ENCODE data around the gene USP17L10.
"Not testable (repeated sequence)": the region's sequence is repeated elsewhere in the genome, so short reads cannot be mapped to it uniquely, and the experiment has no call there.

Gene USP17L10, protein sequence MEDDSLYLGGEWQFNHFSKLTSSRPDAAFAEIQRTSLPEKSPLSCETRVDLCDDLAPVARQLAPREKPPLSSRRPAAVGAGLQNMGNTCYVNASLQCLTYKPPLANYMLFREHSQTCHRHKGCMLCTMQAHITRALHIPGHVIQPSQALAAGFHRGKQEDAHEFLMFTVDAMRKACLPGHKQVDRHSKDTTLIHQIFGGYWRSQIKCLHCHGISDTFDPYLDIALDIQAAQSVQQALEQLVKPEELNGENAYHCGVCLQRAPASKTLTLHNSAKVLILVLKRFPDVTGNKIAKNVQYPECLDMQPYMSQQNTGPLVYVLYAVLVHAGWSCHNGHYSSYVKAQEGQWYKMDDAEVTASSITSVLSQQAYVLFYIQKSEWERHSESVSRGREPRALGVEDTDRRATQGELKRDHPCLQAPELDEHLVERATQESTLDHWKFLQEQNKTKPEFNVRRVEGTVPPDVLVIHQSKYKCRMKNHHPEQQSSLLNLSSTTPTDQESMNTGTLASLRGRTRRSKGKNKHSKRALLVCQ

GRCh38 chr4:9210357-9210756 lies at the start of gene USP17L10:
USP17L10 (plus strand) TSS chr4:9210657; CDS start chr4:9210657, 0 bp downstream.
- FAIRE-seq = not testable (repeated sequence)

DNA sequence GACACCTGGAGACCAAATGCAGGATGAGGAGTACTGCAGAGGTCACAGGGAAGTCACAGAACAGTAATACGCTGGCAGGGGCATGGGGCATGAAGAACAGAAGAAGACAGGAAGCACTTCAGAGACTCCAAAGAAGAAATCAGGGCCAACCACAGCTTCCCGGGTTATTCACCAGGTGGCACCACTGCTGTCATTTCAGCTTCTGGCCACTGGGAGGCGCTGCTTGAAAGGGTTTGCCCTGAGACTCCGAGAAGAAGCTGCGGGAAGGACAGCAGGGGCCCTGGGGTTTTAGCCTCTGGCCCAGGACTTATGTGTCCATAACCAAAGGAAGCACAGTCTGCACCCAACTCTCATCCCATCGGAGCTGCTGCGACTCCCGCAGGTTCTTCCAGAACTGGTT lies 44.5 kb upstream of the USP17L10 start:
- not testable (repeated sequence) for FAIRE-seq

GRCh38 chr4:9169791-9170459 lies 40.5 kb upstream of the USP17L10 start, which contains the start of gene FAM90A26:
FAM90A26 (plus strand) TSS chr4:9170409; CDS start chr4:9173173, 2,764 bp downstream.
- not testable (repeated sequence) for FAIRE-seq

DNA sequence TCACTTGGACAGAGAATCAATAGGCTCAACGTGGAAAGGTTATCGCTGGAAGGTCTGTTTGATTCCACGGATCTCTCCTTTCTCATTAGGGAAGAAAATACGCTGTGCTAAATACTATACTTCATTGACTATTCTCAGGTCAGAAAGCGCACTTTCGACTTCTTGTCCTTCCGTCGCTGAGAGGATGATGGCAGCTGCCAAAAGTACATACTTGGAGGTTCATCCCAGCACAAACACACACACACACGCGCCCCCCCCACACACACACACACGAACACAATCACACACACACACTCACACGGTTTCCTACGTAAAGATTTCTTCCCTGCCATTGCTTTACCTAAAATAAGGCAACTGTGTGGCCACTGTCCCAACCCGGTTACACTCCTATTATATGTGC lies 4.2 kb downstream of the USP17L10 start:
- not testable (repeated sequence) for FAIRE-seq

DNA sequence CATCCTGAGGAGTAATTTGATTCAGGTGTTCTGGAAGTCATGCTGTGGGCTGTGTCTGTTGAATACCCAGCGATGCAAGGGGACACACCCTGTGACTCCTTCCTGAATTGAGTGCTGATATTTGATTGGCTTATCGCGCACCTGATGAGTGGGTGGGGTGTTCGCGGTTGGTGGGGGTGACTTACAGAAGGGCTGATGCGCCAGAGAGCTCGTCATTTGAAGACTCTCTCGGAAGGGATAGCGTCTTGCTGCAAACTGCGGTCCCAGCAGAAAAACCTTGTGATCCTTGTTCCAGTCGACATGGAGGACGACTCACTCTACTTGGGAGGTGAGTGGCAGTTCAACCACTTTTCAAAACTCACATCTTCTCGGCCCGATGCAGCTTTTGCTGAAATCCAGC lies 4.6 kb downstream of the USP17L10 start, which contains the start of gene USP17L11:
Gene USP17L11, plus strand, starts transcription at position 301 of the 400 bp plus-strand sequence. Its CDS starts 0 bp downstream, at position 301.
- FAIRE-seq = not testable (repeated sequence)

- FAIRE-seq = not testable (repeated sequence)
Measured at GRCh38 chr4:9219852-9220251, 9.4 kb downstream of the USP17L10 start, which contains the start of gene USP17L12. USP17L12 (plus strand) TSS chr4:9220152; CDS start chr4:9220152, 0 bp downstream.

DNA sequence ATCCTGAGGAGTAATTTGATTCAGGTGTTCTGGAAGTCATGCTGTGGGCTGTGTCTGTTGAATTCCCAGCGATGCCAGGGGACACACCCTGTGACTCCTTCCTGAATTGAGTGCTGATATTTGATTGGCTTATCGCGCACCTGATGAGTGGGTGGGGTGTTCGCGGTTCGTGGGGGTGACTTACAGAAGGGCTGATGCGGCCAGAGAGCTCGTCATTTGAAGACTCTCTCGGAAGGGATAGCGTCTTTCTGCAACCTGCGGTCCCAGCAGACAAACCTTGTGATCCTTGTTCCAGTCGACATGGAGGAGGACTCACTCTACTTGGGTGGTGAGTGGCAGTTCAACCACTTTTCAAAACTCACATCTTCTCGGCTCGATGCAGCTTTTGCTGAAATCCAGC lies 14.1 kb downstream of the USP17L10 start, which contains the start of gene USP17L13:
Gene USP17L13, plus strand, starts transcription at position 301 of the 400 bp plus-strand sequence. Its CDS starts 0 bp downstream, at position 301.
- not testable (repeated sequence) for FAIRE-seq

GRCh38 chr4:9230249-9230648 lies 19.8 kb downstream of the USP17L10 start:
- FAIRE-seq = not testable (repeated sequence)

- not testable (repeated sequence) for FAIRE-seq
Measured at GRCh38 chr4:9234085-9234484, 23.6 kb downstream of the USP17L10 start, which contains the start of gene USP17L15. USP17L15 (plus strand) TSS chr4:9234385; CDS start chr4:9234385, 0 bp downstream.

DNA sequence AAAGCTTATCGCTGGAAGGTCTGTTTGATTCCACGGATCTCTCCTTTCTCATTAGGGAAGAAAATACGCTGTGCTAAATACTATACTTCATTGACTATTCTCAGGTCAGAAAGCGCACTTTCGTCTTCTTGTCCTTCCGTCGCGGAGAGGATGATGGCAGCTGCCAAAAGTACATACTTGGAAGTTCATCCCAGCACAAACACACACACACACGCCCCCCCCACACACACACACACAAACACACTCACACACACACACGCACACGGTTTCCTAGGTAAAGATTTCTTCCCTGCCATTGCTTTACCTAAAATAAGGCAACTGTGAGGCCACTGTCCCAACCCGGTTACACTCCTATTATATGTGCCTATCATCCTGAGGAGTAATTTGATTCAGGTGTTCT lies 28.0 kb downstream of the USP17L10 start:
- FAIRE-seq = not testable (repeated sequence)

- FAIRE-seq = not testable (repeated sequence)
Measured at GRCh38 chr4:9243579-9243978, 33.1 kb downstream of the USP17L10 start, which contains the start of gene USP17L17. USP17L17 (plus strand) TSS chr4:9243879; CDS start chr4:9243879, 0 bp downstream.

DNA sequence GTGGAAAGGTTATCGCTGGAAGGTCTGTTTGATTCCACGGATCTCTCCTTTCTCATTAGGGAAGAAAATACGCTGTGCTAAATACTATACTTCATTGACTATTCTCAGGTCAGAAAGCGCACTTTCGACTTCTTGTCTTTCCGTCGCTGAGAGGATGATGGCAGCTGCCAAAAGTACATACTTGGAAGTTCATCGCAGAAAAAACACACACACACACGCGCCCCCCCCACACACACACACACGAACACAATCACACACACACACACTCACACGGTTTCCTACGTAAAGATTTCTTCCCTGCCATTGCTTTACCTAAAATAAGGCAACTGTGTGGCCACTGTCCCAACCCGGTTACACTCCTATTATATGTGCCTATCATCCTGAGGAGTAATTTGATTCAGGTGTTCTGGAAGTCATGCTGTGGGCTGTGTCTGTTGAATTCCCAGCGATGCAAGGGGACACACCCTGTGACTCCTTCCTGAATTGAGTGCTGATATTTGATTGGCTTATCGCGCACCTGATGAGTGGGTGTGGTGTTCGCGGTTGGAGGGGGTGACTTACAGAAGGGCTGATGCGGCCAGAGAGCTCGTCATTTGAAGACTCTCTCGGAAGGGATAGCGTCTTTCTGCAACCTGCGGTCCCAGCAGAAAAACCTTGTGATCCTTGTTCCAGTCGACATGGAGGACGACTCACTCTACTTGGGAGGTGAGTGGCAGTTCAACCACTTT lies 37.7 kb downstream of the USP17L10 start, which contains the start of gene USP17L18:
Gene USP17L18, plus strand, starts transcription at position 678 of the 728 bp plus-strand sequence. Its CDS starts 0 bp downstream, at position 678.
- FAIRE-seq = not testable (repeated sequence)

DNA sequence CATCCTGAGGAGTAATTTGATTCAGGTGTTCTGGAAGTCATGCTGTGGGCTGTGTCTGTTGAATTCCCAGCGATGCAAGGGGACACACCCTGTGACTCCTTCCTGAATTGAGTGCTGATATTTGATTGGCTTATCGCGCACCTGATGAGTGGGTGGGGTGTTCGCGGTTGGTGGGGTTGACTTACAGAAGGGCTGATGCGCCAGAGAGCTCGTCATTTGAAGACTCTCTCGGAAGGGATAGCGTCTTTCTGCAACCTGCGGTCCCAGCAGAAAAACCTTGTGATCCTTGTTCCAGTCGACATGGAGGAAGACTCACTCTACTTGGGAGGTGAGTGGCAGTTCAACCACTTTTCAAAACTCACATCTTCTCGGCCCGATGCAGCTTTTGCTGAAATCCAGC lies 42.6 kb downstream of the USP17L10 start, which contains the start of gene USP17L19:
Gene USP17L19, plus strand, starts transcription at position 301 of the 400 bp plus-strand sequence. Its CDS starts 0 bp downstream, at position 301.
- not testable (repeated sequence) for FAIRE-seq

DNA sequence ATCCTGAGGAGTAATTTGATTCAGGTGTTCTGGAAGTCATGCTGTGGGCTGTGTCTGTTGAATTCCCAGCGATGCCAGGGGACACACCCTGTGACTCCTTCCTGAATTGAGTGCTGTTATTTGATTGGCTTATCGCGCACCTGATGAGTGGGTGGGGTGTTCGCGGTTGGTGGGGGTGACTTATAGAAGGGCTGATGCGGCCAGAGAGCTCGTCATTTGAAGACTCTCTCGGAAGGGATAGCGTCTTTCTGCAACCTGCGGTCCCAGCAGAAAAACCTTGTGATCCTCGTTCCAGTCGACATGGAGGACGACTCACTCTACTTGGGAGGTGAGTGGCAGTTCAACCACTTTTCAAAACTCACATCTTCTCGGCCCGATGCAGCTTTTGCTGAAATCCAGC lies 47.4 kb downstream of the USP17L10 start, which contains the start of gene USP17L20:
Gene USP17L20, plus strand, starts transcription at position 301 of the 400 bp plus-strand sequence. Its CDS starts 0 bp downstream, at position 301.
- not testable (repeated sequence) for FAIRE-seq
